H1 (cell line): ENCODE results near the gene DEFB114.

Experiments used
- BCL11A ChIP-seq, 2 experiments: IDR thresholded peaks; one replicate each; pipeline ENCODE4 v1.6.1; 2011; ENCODE audit warnings: low read depth in 2 of 2, low read length in 2 of 2, mild to moderate bottlenecking in 2 of 2
- RXRA ChIP-seq: IDR thresholded peaks from 2 replicates; pipeline ENCODE4 v1.6.1; 2011; ENCODE audit warnings: low read depth, mild to moderate bottlenecking, low read length, moderate library complexity; ENCODE audit not compliant: insufficient read depth
- ZNF274 ChIP-seq: IDR thresholded peaks from 2 replicates; pipeline ENCODE4 v1.7.0; 2012; ENCODE audit warnings: low read length, borderline replicate concordance; ENCODE audit errors: extremely low read depth

GRCh38 chr6:49913636-49914375 lies 50.2 kb downstream of the DEFB114 start:
- no peak for TF ChIP-seq ZNF274
- no peak for TF ChIP-seq RXRA
- TF ChIP-seq BCL11A (IDR thresholded peaks at IDR 0.05; ENCODE audit: low read depth in 2 of 2, low read length in 2 of 2), result no peak
